GM18873 (cell line): ENCODE results near the gene ITGB3.
"Not testable (repeated sequence)": the region's sequence is repeated elsewhere in the genome, so short reads cannot be mapped to it uniquely, and the experiment has no call there.

Source experiments
- ATAC-seq: cut with Tn5 transposase; IDR thresholded peaks from one replicate; pipeline ENCODE4 v1.9.1; 2021; ENCODE audit warnings: mild to moderate bottlenecking, moderate library complexity, moderate number of reproducible peaks; ENCODE audit not compliant: unreplicated experiment, low FRiP score

The ITGB3 gene

GRCh38 chr17:47253541-47254402 lies at the start of gene ITGB3:
Gene ITGB3, plus strand, starts transcription at chr17:47253827. Its CDS starts 35 bp downstream, at chr17:47253862.
- ATAC-seq, result peak; percentile 65

DNA sequence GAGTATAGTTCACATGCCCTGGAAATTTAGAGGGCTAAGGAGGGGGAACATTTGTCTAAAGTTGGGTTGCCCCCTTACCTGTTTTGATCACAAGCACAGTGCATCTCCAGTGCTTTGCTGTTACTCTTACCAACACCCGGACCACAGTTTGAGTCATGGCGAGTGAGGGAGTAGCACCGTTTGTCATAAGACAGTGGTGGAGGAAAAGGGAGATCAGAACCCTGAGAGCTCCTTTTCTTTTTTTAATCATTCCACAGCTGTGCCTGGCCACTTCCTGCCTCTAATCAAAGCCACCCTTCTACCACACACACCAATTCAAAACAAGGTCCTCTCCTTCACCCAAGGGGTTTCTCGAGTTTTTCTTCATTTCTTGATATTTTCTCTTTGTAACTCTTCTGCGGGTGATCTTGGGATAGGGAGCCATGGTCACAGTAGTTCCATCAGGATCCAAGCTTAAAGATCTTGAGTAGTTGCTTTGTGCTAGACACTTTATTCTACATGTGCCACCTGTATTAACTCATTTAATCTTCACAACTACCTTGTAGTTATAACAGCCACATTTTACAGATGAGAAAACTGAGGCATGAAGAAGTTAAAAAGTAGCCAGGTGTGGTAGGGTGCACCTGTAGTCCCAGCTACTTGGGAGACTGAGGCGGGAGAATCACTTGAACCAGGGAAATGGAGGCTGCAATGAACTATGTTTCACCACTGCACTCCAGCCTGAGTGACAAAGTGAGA lies 49.5 kb upstream of the ITGB3 start:
- ATAC-seq, result no peak

GRCh38 chr17:47204722-47205418 lies 48.8 kb upstream of the ITGB3 start:
- ATAC-seq, result peak; percentile 34

DNA sequence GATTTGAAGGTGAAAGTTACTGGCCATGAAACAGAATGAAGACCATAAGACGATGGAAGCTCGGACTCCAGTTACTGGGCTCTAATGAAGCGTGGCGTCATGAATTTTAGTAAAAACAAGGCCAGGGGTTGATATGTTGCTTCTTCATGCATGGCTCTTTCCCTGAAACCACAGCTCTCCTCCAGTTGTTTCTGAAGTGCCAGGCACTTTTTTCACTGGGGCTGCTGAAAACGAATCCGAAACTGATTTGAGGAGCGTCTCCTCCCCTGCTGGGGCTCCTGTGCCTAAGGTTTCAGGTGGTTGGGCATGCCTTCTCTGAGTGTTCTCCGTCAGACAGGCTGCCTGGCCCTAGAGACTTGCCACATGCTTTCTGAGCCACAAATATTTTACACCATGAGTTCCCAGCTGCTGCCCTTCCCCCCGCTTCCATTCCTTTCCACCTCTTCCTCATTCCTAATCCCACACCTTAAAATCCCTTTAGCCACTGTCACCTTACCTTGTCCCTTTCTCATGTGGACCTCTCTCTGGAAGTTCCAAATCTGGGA lies 48.1 kb upstream of the ITGB3 start:
- ATAC-seq, result peak; percentile 55

GRCh38 chr17:47207143-47208067 lies 46.2 kb upstream of the ITGB3 start:
- ATAC-seq, result no peak

DNA sequence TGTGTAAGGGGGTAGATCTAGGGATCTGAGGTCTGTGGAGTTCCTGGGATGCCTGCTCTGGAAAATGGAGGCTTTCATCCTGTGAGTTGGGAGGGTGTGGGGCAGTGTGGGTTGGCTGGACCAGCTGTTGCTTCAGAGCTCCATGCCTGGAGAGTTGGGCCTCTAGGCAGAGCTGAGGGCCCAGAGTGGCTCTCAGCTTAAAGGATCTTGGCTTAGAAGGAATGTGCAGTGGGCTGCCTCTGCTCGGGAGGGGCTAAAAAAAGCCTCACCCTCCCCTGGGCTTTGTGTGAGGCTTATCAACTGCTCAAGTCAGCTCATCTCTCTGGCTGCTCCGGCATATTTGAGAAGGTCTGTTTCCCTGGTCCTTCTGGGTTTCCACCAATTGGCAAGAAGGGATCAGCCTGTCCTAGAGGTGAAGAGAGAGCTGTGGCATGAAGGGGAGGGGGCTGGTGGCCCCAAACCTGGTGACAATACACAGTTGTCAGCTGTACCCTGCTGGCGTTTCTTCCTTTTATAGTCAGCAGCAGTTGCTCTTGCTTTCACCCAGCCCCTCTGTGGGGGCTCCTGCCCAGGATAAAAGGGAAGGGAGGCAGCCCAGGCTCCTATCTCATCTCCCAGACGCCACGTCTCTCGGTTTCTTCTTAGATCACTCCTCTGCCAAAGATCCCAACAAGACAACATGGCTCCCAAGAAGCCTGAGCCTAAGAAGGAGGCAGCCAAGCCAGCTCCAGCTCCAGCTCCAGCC lies 44.7 kb upstream of the ITGB3 start, which contains the start of gene MYL4:
Gene MYL4, plus strand, starts transcription at position 605 of the 745 bp plus-strand sequence. Its CDS starts 75 bp downstream, at position 680.
- ATAC-seq, result no peak

GRCh38 chr17:47209499-47209898 lies 44.1 kb upstream of the ITGB3 start:
- no peak for ATAC-seq

DNA sequence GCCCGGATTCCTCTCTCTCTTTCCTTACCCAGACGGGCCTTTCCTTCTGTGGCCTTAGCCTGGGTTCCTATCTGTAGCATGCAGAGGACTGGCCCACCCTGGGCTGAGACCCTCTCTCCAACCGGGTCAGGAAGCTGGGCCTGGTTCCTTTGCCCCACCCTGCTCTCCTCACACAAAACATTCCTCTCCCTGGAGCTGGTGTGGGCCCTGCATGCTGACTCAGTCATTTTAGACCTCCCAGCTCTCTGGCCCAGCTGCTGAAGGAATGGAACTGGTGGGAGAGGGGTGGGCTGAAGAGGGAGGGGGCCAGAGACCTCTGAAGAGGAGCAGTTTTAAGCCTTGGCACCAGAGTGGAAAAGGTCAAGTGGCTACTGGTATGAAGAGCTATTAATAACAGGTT lies 43.5 kb upstream of the ITGB3 start:
- ATAC-seq, result no peak

- ATAC-seq, result no peak
These were observed 42.8 kb upstream of the ITGB3 start for GRCh38 chr17:47210779-47211178.

- ATAC-seq, result no peak
These were observed 41.2 kb upstream of the ITGB3 start for GRCh38 chr17:47212458-47212857.

- no peak for ATAC-seq
These were observed 40.1 kb upstream of the ITGB3 start for GRCh38 chr17:47213540-47213939.

GRCh38 chr17:47214931-47215330 lies 38.7 kb upstream of the ITGB3 start:
- ATAC-seq, result no peak

DNA sequence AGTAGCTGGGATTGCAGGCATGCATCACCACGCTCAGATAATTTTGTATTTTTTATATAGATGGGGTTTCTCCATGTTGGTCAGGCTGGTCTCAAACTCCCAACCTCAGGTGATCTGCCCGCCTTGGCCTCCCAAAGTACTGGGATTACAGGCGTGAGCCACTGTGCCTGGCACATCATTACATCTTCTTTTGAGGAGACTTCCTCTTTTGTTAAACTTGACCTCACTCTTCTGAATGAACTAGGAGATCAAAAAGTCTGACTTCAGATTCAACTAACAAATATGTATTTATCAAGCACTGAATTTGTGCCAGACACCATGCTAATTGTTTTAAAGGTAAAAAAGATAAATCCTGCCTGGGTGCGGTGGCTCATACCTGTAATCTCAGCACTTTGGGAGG lies 36.8 kb upstream of the ITGB3 start:
- ATAC-seq, result not testable (repeated sequence)

DNA sequence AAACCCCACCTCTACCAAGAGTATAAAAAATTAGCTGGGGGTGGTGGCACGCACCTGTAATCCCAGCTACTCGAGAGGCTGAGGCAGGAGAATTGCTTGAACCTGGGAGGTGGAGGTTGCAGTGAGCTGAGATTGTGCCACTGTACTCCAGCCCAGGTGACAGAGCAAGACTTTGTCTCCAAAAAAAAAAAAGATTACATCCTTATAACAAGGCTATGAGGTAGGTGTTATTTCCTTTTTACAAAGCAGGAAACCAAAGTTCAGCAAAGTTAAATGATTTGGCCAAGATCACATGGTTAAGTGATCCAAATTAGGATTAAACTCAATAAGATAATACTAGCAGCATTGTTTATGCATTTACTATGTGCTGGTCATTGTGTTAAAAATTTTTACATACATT lies 36.3 kb upstream of the ITGB3 start:
- not testable (repeated sequence) for ATAC-seq

- ATAC-seq, result no peak
These were observed 34.7 kb upstream of the ITGB3 start for GRCh38 chr17:47218896-47219430.

GRCh38 chr17:47219621-47220475 lies 33.8 kb upstream of the ITGB3 start:
- ATAC-seq, result no peak

DNA sequence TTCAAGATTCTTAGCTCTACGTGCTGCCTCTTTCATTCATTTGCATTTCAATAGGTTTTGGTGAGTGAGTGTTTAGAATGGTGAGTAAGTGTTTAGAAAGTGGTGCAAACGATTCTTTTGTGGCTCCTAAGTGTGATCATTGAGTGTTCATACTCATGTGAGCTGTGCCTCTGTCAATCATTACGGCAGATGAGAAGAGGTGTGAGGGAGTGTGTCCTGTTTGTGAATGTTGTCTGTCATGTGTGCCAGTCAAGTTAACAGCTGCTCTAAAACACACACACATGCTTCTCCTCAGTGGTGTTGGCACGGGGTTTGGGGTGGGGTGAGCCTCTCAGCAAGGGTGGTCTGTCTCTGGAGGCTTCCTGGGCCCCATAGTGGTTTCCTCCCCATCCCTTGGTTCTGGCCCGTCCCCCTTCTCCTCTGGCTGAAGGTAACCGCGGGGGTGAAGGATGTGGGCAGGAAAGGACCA lies 33.1 kb upstream of the ITGB3 start:
- ATAC-seq, result no peak

DNA sequence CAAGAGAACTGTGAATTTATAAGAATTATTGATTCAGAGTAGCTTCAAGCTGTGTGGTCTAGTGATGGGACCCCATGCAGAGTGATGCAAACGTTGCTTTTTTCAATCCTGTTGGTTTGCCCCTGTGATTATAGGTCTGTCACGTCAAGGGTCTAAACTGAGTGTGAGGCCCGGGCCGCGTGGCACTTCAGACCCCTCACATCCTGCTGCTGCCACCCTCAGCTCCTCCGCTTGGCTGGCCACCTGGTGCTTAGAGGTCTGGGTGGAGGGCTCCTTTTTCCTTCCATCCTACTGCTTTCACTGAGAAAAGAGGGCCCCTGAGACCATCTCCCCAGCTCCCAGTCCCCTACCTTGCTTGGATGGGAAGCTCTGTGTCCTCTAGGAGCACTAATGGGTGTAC lies 32.5 kb upstream of the ITGB3 start:
- ATAC-seq, result no peak
